ENCODE measurements around the gene SVIL. TPM values are rescaled to one million over a fixed set of nuclear protein-coding genes. Genes with fewer than 3 reads are reported as not detected.

Gene SVIL
- total RNA-seq, 1 experiment from 2014 or later = 15.3 TPM

DNA sequence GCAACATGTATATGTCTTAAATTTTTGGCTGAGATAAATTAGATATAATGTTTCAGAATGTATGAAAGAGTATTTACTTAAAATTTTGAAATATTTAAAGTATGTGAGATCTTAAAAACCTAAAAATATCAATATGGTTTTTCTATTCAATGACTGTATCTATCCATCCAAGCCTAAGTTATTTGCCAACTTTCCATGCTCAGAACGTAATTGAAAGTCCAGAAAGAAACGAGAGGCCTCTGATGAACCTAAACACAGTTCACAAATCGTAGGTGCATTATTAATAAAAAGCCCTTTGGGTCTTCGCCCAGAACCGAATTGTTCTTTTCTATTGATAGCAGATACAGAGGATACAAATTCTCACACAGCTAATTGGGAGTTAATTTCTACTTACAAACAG is 6.5 kb downstream of the SVIL start:
- H3K27me3 Mint-ChIP-seq (ENCODE audit: low read depth) = no peaks in the 10 kb centered on the region
- WGBS (ENCODE audit: extremely low coverage, insufficient read length, low lambda C conversion rate) = no CpG with 5 or more reads among the region's 5 CpGs
- H3K9me3 ChIP-seq (ENCODE audit: control insufficient read depth, low read depth, low read length) = no peaks in the 10 kb centered on the region
- no peaks in the 10 kb centered on the region for H3K27me3 ChIP-seq (ENCODE audit: insufficient read depth, low read length)
- no peak overlapping the region for H3K4ac ChIP-seq (ENCODE audit: low read depth, low read length)
- H3K23ac ChIP-seq (ENCODE audit: insufficient read length, low read depth, low read length) = no peak overlapping the region
- H3K4me2 ChIP-seq (ENCODE audit: insufficient read depth, insufficient read length, low read length) = no peak overlapping the region
- H3K79me1 ChIP-seq (ENCODE audit: insufficient read depth, low read depth, low read length, poor library complexity, severe bottlenecking) = no peaks in the 10 kb centered on the region
- H3K79me2 ChIP-seq (ENCODE audit: insufficient read depth, low read length) = no peaks in the 10 kb centered on the region
- peaks cover 2% of the 10 kb centered on the region; the same call in 1 of the 2 replicates for H3K4me1 ChIP-seq (ENCODE audit: insufficient read depth, low read length)
- H4K8ac ChIP-seq (replicated peaks; ENCODE audit: insufficient read length, low read depth, low read length) = no peak overlapping the region
- H4K20me1 ChIP-seq (ENCODE audit: control insufficient read depth, insufficient read depth, insufficient read length) = no peaks in the 10 kb centered on the region
- no peak overlapping the region for H2BK15ac ChIP-seq (ENCODE audit: low read depth, low read length)
- no peak overlapping the region for H3K27ac Mint-ChIP-seq
- no peak overlapping the region for H4K91ac ChIP-seq (ENCODE audit: insufficient read length, low read depth, low read length)
- peaks cover 0 to 9% (median 0%) of the 10 kb centered on the region in 3 experiments; a peak in 2 of 7 replicates for H3K36me3 Mint-ChIP-seq (ENCODE audit: insufficient read depth in 1 of 3, low read depth in 3 of 3)
- no peak overlapping the region for H2BK12ac ChIP-seq (ENCODE audit: insufficient read length, low read depth, low read length)
- no peak overlapping the region for H3K4me3 Mint-ChIP-seq
- H2BK5ac ChIP-seq (ENCODE audit: insufficient read length, low read length) = no peak overlapping the region
- DNase-seq = no peak
- peaks cover 8 to 9% of the 10 kb centered on the region in 2 experiments for H3K4me1 Mint-ChIP-seq
- H3K14ac ChIP-seq (ENCODE audit: insufficient read depth, low read length) = no peak overlapping the region
- no peak overlapping the region for H2AK5ac ChIP-seq (ENCODE audit: insufficient read length, low read length)
- no peak overlapping the region for H3K18ac ChIP-seq (ENCODE audit: insufficient read length, low read depth, low read length)
- no peak overlapping the region for H3K27ac ChIP-seq (ENCODE audit: insufficient read length, low read depth, low read length)
- H3K56ac ChIP-seq (ENCODE audit: insufficient read length, low read depth, low read length) = no peak overlapping the region
- TF ChIP-seq, protein P1, sequence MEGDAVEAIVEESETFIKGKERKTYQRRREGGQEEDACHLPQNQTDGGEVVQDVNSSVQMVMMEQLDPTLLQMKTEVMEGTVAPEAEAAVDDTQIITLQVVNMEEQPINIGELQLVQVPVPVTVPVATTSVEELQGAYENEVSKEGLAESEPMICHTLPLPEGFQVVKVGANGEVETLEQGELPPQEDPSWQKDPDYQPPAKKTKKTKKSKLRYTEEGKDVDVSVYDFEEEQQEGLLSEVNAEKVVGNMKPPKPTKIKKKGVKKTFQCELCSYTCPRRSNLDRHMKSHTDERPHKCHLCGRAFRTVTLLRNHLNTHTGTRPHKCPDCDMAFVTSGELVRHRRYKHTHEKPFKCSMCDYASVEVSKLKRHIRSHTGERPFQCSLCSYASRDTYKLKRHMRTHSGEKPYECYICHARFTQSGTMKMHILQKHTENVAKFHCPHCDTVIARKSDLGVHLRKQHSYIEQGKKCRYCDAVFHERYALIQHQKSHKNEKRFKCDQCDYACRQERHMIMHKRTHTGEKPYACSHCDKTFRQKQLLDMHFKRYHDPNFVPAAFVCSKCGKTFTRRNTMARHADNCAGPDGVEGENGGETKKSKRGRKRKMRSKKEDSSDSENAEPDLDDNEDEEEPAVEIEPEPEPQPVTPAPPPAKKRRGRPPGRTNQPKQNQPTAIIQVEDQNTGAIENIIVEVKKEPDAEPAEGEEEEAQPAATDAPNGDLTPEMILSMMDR (conservative IDR thresholded peaks at IDR 0.05) = no peak
- no peak overlapping the region for H4K5ac ChIP-seq (ENCODE audit: insufficient read length, low read depth, low read length)
- H2AFZ ChIP-seq (ENCODE audit: low read length) = no peak overlapping the region
- no peak overlapping the region for H2BK120ac ChIP-seq (ENCODE audit: low read depth, low read length, poor library complexity, severe bottlenecking)
- H3K9ac ChIP-seq (ENCODE audit: extremely low read depth, insufficient read length, low read length) = no peak overlapping the region
- no peak overlapping the region for H3T11ph ChIP-seq (ENCODE audit: low read length)
- no peak overlapping the region for H2BK20ac ChIP-seq (ENCODE audit: low read depth, low read length, poor library complexity, severe bottlenecking)
- no peaks in the 10 kb centered on the region for H3K23me2 ChIP-seq (ENCODE audit: insufficient read length, low read depth, low read length, poor library complexity, severe bottlenecking)
- no peaks in the 10 kb centered on the region; a peak in 1 of 5 replicates for H3K9me3 Mint-ChIP-seq
